Stimulated activated memory B cell treated with anti-CD40 and anti-IgM and Interleukin-4, amounts not matched to agents 10 μg/mL and 1 μg/mL and 100 μg/mL, for 72 hours (primary cell): Measurements from ENCODE around the gene PRR3.

Experiments
- ATAC-seq: fragments of 150-1000 bp; cut with Tn5 transposase; 2 replicates; pipeline ENCODE4 v1.10.0; 2021
- H3K27ac Mint-ChIP-seq: one replicate; pipeline ENCODE4 v1.8.0; 2022; ENCODE audit warnings: mild to moderate bottlenecking, mixed read lengths
- H3K27me3 Mint-ChIP-seq: one replicate; pipeline ENCODE4 v1.8.0; 2022; ENCODE audit warnings: mixed read lengths
- H3K36me3 Mint-ChIP-seq: one replicate; pipeline ENCODE4 v1.8.0; 2022; ENCODE audit warnings: mixed read lengths
- H3K4me1 Mint-ChIP-seq: one replicate; pipeline ENCODE4 v1.8.0; 2022; ENCODE audit warnings: mixed read lengths
- H3K4me3 Mint-ChIP-seq: one replicate; pipeline ENCODE4 v1.8.0; 2022; ENCODE audit warnings: mild to moderate bottlenecking, moderate library complexity, mixed read lengths
- H3K9me3 Mint-ChIP-seq: one replicate; pipeline ENCODE4 v1.8.0; 2022; ENCODE audit warnings: mixed read lengths

The PRR3 gene

DNA sequence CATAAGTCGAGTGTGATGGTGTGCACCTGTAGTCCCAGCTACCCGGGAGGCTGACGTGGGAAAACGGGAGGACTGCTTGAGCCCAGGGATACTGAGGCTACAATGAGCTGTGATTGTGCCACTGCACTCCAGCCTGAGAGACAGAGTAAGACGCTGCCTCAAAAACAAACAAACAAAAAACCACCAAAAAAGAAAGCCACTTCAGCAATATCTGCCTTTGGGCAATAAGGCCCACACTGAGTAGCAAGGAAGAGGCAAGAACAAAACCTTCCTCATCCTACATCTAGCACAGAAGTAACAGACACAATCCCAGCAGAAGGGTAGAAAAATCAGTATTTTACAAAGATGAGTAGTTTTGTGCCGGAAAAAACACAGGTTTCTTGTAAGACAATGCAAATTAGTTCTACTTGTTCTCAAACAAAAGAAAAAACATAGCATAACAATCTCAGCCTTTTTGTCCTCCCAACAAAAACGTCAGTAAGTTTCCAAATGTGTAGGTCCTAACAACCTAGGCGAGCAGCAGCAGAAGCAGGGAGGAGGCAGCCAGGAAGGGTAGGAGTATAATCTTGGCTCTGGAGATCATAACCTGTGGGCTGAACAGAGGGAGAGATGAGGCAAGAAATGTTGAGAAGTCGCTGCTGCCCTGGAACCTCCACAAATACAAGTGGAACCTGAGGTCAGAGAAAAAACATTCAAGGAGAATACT is 54.2 kb downstream of the PRR3 start:
- no peak overlapping the region for H3K4me3 Mint-ChIP-seq
- peaks cover 61% of the 10 kb centered on the region for H3K4me1 Mint-ChIP-seq
- peak overlapping the region; percentile 69 for H3K27ac Mint-ChIP-seq
- peaks cover 68% of the 10 kb centered on the region for H3K36me3 Mint-ChIP-seq
- H3K9me3 Mint-ChIP-seq, result no peaks in the 10 kb centered on the region
- H3K27me3 Mint-ChIP-seq, result no peaks in the 10 kb centered on the region
- ATAC-seq, result no peak

DNA sequence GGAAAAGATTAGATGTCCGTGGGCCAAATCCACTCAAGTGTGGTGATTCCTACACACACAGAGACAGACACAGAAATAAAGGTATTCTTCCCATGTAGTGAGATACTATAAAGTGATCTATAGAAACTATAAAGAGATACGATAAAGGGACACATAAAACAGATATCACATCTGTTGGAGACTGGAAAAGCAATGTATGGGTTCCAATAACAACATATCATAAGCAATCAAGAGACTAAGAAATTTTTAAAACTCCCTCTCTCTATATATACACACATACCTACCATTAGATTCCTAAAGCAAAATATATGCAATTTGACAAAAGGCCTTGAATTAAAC is 54.7 kb downstream of the PRR3 start:
- Mint-ChIP-seq H3K36me3 (peaks cover 68% of the 10 kb centered on the region), H3K27me3 (no peaks in the 10 kb centered on the region), H3K27ac (peak overlapping the region; percentile 69), H3K4me3 (no peak overlapping the region), H3K4me1 (peaks cover 61% of the 10 kb centered on the region), H3K9me3 (no peaks in the 10 kb centered on the region)
- ATAC-seq, result no peak

DNA sequence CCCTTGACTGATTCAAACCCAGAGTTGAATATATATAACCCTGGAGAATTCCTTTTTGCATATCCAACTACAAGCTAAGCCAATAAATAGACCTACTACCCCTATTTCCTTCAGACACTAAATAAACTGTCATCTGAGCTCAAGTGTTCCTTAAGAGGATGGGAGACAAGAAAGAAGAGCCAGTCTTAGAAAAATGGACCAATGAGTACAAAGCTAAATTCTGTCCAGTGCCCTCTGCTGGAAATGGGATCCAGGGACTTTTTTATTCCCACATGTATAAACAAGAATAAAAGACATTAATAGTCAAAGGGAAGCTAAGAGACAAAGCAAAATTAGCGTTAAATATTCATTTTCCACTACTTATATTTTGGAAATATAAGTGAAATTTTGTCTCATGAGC is 55.1 kb downstream of the PRR3 start:
- Mint-ChIP-seq H3K27ac (peak overlapping the region; percentile 69), H3K4me3 (no peak overlapping the region), H3K9me3 (no peaks in the 10 kb centered on the region), H3K27me3 (no peaks in the 10 kb centered on the region), H3K36me3 (peaks cover 71% of the 10 kb centered on the region), H3K4me1 (peaks cover 60% of the 10 kb centered on the region)
- ATAC-seq, result no peak

DNA sequence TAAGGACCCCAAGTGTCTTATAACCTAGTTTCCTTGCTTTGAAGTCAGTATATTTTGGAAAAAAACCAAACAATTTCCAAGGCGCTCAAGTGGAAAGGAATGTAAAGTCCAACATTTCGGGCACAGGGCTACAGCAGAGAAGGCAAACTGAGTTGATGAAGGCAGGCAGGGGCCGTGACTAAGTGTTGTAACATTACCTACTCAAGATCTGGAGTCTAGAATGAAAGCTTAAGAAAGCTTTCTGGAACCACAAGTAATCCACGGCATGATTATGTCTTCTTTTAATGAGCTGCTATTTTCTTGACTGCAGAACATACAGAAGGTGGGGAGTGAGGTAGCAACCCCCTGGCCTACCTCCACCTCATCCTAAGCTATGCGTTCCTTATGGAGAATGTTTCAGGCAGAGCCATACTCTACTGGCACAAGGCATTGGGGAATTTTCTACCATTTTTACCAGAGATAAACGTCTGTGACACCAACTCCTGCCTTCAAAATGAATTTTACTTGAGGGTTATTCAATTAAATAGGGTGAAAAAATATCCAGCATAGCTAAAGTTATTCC is 55.7 kb downstream of the PRR3 start:
- no peak overlapping the region for H3K4me3 Mint-ChIP-seq
- H3K36me3 Mint-ChIP-seq, result peaks cover 67% of the 10 kb centered on the region

More for the DNA sequence above, 55.7 kb downstream of the PRR3 start:
- no peaks in the 10 kb centered on the region for H3K27me3 Mint-ChIP-seq
- H3K27ac Mint-ChIP-seq, result peak overlapping the region; percentile 97
- H3K9me3 Mint-ChIP-seq, result no peaks in the 10 kb centered on the region
- no peak for ATAC-seq
- H3K4me1 Mint-ChIP-seq, result peaks cover 54% of the 10 kb centered on the region
